IPS DF 6.9 (cell line): ENCODE results near the gene SPTLC2.
"Not testable (repeated sequence)": the region's sequence is repeated elsewhere in the genome, so short reads cannot be mapped to it uniquely, and the experiment has no call there.

Experiments
- DNase-seq: peaks from one replicate; pipeline ENCODE4 v3.0.0-alpha.2; 2013; ENCODE audit warnings: low read depth, low spot score
- H3K27ac ChIP-seq: one replicate; pipeline ENCODE4 v1.5.1; 2013; ENCODE audit warnings: low read length, control low read depth
- H3K27me3 ChIP-seq: 2 replicates; pipeline ENCODE4 v1.6.1; 2013; ENCODE audit warnings: mild to moderate bottlenecking, low read length; ENCODE audit not compliant: control insufficient read depth, insufficient read depth
- H3K36me3 ChIP-seq: 2 replicates; pipeline ENCODE4 v1.6.1; 2013; ENCODE audit warnings: low read length; ENCODE audit not compliant: control insufficient read depth, insufficient read depth
- H3K4me1 ChIP-seq: 2 replicates; pipeline ENCODE4 v1.6.1; 2013; ENCODE audit warnings: low read length; ENCODE audit not compliant: control insufficient read depth, insufficient read depth
- H3K4me3 ChIP-seq: 2 replicates; pipeline ENCODE4 v1.5.1; 2013; ENCODE audit warnings: mild to moderate bottlenecking, low read length
- H3K9me3 ChIP-seq: 2 replicates; pipeline ENCODE4 v1.6.1; 2013; ENCODE audit warnings: low read length, inconsistent platforms; ENCODE audit not compliant: control insufficient read depth, insufficient read depth
- WGBS: extraction: QIAGEN DNeasy Blood & Tissue Kit; methylation state at CpG from one replicate; pipeline ENCODE4 v1.1.7; 2013; ENCODE audit warnings: mixed read lengths, missing lambda C conversion rate; ENCODE audit not compliant: insufficient read length, insufficient coverage; 5-methylcytosine and 5-hydroxymethylcytosine counted together

Gene SPTLC2

GRCh38 chr14:77589099-77589498, 27.3 kb downstream of the SPTLC2 start:
- Histone ChIP-seq H3K27ac (no peak overlapping the region), H3K9me3 (no peaks in the 10 kb centered on the region), H3K4me1 (no peaks in the 10 kb centered on the region), H3K4me3 (no peak overlapping the region), H3K27me3 (no peaks in the 10 kb centered on the region), H3K36me3 (no peaks in the 10 kb centered on the region)
- no peak for DNase-seq
- no CpG with 5 or more reads among the region's 5 CpGs for WGBS

GRCh38 chr14:77588411-77589025, 27.9 kb downstream of the SPTLC2 start:
- not testable (repeated sequence) for H3K9me3 ChIP-seq, H3K27ac ChIP-seq, H3K36me3 ChIP-seq, DNase-seq, H3K4me1 ChIP-seq, H3K27me3 ChIP-seq, H3K4me3 ChIP-seq
- no CpG with 5 or more reads among the region's 11 CpGs for WGBS

- Histone ChIP-seq H3K4me1 (no peaks in the 10 kb centered on the region), H3K4me3 (no peak overlapping the region), H3K27me3 (no peaks in the 10 kb centered on the region), H3K9me3 (no peaks in the 10 kb centered on the region), H3K36me3 (no peaks in the 10 kb centered on the region), H3K27ac (no peak overlapping the region)
- no CpG with 5 or more reads among the region's 3 CpGs for WGBS
- no peak for DNase-seq
Measured at GRCh38 chr14:77585385-77585784, 31.1 kb downstream of the SPTLC2 start.

GRCh38 chr14:77584809-77585208, 31.6 kb downstream of the SPTLC2 start:
- Histone ChIP-seq H3K27me3 (no peaks in the 10 kb centered on the region), H3K27ac (no peak overlapping the region), H3K9me3 (no peaks in the 10 kb centered on the region), H3K4me1 (no peaks in the 10 kb centered on the region), H3K4me3 (no peak overlapping the region), H3K36me3 (no peaks in the 10 kb centered on the region)
- DNase-seq = no peak
- WGBS = no CpG with 5 or more reads among the region's 10 CpGs

- Histone ChIP-seq H3K9me3 (no peaks in the 10 kb centered on the region), H3K27ac (no peak overlapping the region), H3K4me1 (no peaks in the 10 kb centered on the region), H3K4me3 (no peak overlapping the region), H3K27me3 (no peaks in the 10 kb centered on the region), H3K36me3 (no peaks in the 10 kb centered on the region)
- DNase-seq = no peak
- WGBS = no CpG with 5 or more reads among the region's 3 CpGs
Measured at GRCh38 chr14:77583657-77584056, 32.8 kb downstream of the SPTLC2 start.

- Histone ChIP-seq H3K27ac (no peak overlapping the region), H3K27me3 (no peaks in the 10 kb centered on the region), H3K9me3 (no peaks in the 10 kb centered on the region), H3K36me3 (no peaks in the 10 kb centered on the region), H3K4me1 (no peaks in the 10 kb centered on the region), H3K4me3 (no peak overlapping the region)
- no peak for DNase-seq
- no CpG with 5 or more reads among the region's 3 CpGs for WGBS
Measured at GRCh38 chr14:77582511-77582910, 33.9 kb downstream of the SPTLC2 start.

GRCh38 chr14:77580964-77581505, 35.4 kb downstream of the SPTLC2 start:
- Histone ChIP-seq H3K27ac (no peak overlapping the region), H3K36me3 (no peaks in the 10 kb centered on the region), H3K4me3 (no peak overlapping the region), H3K4me1 (no peaks in the 10 kb centered on the region), H3K9me3 (no peaks in the 10 kb centered on the region), H3K27me3 (no peaks in the 10 kb centered on the region)
- no CpG with 5 or more reads among the region's 4 CpGs for WGBS
- DNase-seq = no peak

- no peaks in the 10 kb centered on the region for H3K27me3 ChIP-seq
- 0 out of 2 replicates have a peak, but pooled peaks cover 3% of the 10 kb centered on the region for H3K36me3 ChIP-seq
- WGBS = no CpG with 5 or more reads among the region's 4 CpGs
- no peak overlapping the region for H3K4me3 ChIP-seq
- no peak overlapping the region for H3K27ac ChIP-seq
- DNase-seq = no peak
- no peaks in the 10 kb centered on the region for H3K4me1 ChIP-seq
- no peaks in the 10 kb centered on the region for H3K9me3 ChIP-seq
Measured at GRCh38 chr14:77580477-77580876, 36.0 kb downstream of the SPTLC2 start.

GRCh38 chr14:77579780-77580179, 36.7 kb downstream of the SPTLC2 start:
- DNase-seq = no peak
- Histone ChIP-seq H3K27ac (no peak overlapping the region), H3K4me1 (no peaks in the 10 kb centered on the region), H3K4me3 (no peak overlapping the region), H3K9me3 (no peaks in the 10 kb centered on the region), H3K36me3 (0 out of 2 replicates have a peak, but pooled peaks cover 3% of the 10 kb centered on the region), H3K27me3 (no peaks in the 10 kb centered on the region)
- no CpG with 5 or more reads among the region's 1 CpG for WGBS

GRCh38 chr14:77579065-77579464, 37.4 kb downstream of the SPTLC2 start:
- no CpG with 5 or more reads among the region's 2 CpGs for WGBS
- 0 out of 2 replicates have a peak, but pooled peaks cover 3% of the 10 kb centered on the region for H3K36me3 ChIP-seq
- H3K4me1 ChIP-seq = no peaks in the 10 kb centered on the region
- no peak for DNase-seq
- no peaks in the 10 kb centered on the region for H3K9me3 ChIP-seq
- H3K27ac ChIP-seq = no peak overlapping the region
- no peaks in the 10 kb centered on the region for H3K27me3 ChIP-seq
- no peak overlapping the region for H3K4me3 ChIP-seq
